ENCODE data around the gene NOL8. TPM values are rescaled to one million over a fixed set of nuclear protein-coding genes. Genes with fewer than 3 reads are reported as not detected.
A peak's percentile ranks its signal among the peaks of the same experiment; 100 is the strongest.

NOL8 gene
- total and polyA plus RNA-seq, 2 donors from 2014 or later = 10.8 to 32.4 TPM

GRCh38 chr9:92349771-92350739, 24.9 kb upstream of the NOL8 start:
- Histone ChIP-seq H3K9ac (ENCODE audit: low read length in 3 of 3) (no peak overlapping the region), H3K27ac (ENCODE audit: low read depth in 2 of 2, low read length in 2 of 2) (no peak overlapping the region), H3K4me3 (ENCODE audit: low read length in 3 of 3) (no peak overlapping the region), H3K27me3 (ENCODE audit: control insufficient read depth, insufficient read depth, low read length) (no peaks in the 10 kb centered on the region), H3K4me1 (ENCODE audit: control insufficient read depth in 2 of 3, insufficient read depth in 2 of 3, low read depth in 1 of 3, low read length in 3 of 3) (no peaks in the 10 kb centered on the region), H3K36me3 (ENCODE audit: control insufficient read depth in 2 of 3, insufficient read depth in 3 of 3, low read length in 3 of 3) (no peaks in the 10 kb centered on the region), H3K9me3 (ENCODE audit: control insufficient read depth in 2 of 3, insufficient read depth in 1 of 3, low read length in 3 of 3) (no peaks in the 10 kb centered on the region)
- FAIRE-seq (no peak), DNase-seq (peak in 2 of 5 donors; percentile 32 to 72)
- intact Hi-C loops (cut with DNase I) = no loop called here
- no peak for TF ChIP-seq CTCF (IDR thresholded peaks at IDR 0.05; ENCODE audit: borderline replicate concordance, extremely low read depth, insufficient read depth)

- H3K27ac ChIP-seq (ENCODE audit: low read depth in 2 of 2, low read length in 2 of 2) = no peak overlapping the region
- no peak overlapping the region for H3K4me3 ChIP-seq (ENCODE audit: low read length in 3 of 3)
- no peak for TF ChIP-seq CTCF (IDR thresholded peaks at IDR 0.05; ENCODE audit: borderline replicate concordance, extremely low read depth, insufficient read depth)
- intact Hi-C loops (cut with DNase I) = no loop called here
- H3K4me1 ChIP-seq (ENCODE audit: control insufficient read depth in 2 of 3, insufficient read depth in 2 of 3, low read depth in 1 of 3, low read length in 3 of 3) = no peaks in the 10 kb centered on the region
- no peaks in the 10 kb centered on the region for H3K9me3 ChIP-seq (ENCODE audit: control insufficient read depth in 2 of 3, insufficient read depth in 1 of 3, low read length in 3 of 3)
- no peaks in the 10 kb centered on the region for H3K36me3 ChIP-seq (ENCODE audit: control insufficient read depth in 2 of 3, insufficient read depth in 3 of 3, low read length in 3 of 3)
- no peak for DNase-seq
- H3K9ac ChIP-seq (ENCODE audit: low read length in 3 of 3) = no peak overlapping the region
- no peaks in the 10 kb centered on the region for H3K27me3 ChIP-seq (ENCODE audit: control insufficient read depth, insufficient read depth, low read length)
- FAIRE-seq = no peak
These were observed 20.4 kb upstream of the NOL8 start for GRCh38 chr9:92345582-92345981.

- H3K9me3 ChIP-seq (ENCODE audit: control insufficient read depth in 2 of 3, insufficient read depth in 1 of 3, low read length in 3 of 3) = no peaks in the 10 kb centered on the region
- no peaks in the 10 kb centered on the region for H3K4me1 ChIP-seq (ENCODE audit: control insufficient read depth in 2 of 3, insufficient read depth in 2 of 3, low read depth in 1 of 3, low read length in 3 of 3)
- no peaks in the 10 kb centered on the region for H3K27me3 ChIP-seq (ENCODE audit: control insufficient read depth, insufficient read depth, low read length)
- no peak overlapping the region for H3K9ac ChIP-seq (ENCODE audit: low read length in 3 of 3)
- no peak for TF ChIP-seq CTCF (IDR thresholded peaks at IDR 0.05; ENCODE audit: borderline replicate concordance, extremely low read depth, insufficient read depth)
- H3K27ac ChIP-seq (ENCODE audit: low read depth in 2 of 2, low read length in 2 of 2) = no peak overlapping the region
- peak in 1 of 5 donors; percentile 8 for DNase-seq
- intact Hi-C loops (cut with DNase I) = no loop called here
- no peaks in the 10 kb centered on the region for H3K36me3 ChIP-seq (ENCODE audit: control insufficient read depth in 2 of 3, insufficient read depth in 3 of 3, low read length in 3 of 3)
- FAIRE-seq = peak; percentile 76
- H3K4me3 ChIP-seq (ENCODE audit: low read length in 3 of 3) = no peak overlapping the region
These were observed 17.8 kb upstream of the NOL8 start for GRCh38 chr9:92342825-92343488.

All from kidney (tissue), 14 donors.